ENCODE measurements around the gene RPH3AL.
"Not testable (repeated sequence)": the region's sequence is repeated elsewhere in the genome, so short reads cannot be mapped to it uniquely, and the experiment has no call there.

The RPH3AL gene

DNA sequence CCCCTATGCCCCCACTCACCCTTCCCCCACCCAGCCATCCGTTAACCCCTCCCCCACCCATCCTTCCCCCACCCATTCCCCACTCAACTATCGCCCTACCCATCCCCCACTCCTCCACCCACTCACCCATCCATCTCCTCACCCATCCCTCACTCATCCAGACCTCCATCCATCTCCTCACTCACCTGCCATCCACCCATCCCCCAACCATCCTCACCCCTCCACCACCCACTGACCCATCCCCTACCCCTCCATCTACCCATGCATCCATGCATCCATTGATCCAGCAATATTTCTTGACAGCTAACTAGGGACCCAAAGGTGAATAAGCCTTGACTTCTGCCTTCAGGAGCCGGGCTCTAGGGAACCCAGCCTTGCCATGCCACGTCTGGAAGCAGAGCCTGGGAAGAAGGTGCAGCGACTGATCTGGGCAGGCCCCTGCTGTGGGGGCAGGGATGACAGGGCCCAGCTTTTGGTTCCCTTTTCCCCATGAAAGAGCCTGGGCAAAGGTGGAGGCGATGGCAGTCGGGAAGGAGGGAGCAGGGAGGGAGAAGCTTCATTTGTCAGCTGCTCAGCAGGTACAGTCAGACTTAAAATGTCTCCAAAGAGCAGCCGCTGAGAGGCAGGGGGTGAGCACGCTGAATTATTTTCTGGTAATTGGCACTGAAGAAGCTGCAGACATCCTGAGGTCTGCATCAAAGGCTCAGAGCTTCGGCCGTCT, 148.0 kb downstream of the RPH3AL start:
- DNase-seq (ENCODE audit: low read depth) = no peak
- TF ChIP-seq, protein P1, sequence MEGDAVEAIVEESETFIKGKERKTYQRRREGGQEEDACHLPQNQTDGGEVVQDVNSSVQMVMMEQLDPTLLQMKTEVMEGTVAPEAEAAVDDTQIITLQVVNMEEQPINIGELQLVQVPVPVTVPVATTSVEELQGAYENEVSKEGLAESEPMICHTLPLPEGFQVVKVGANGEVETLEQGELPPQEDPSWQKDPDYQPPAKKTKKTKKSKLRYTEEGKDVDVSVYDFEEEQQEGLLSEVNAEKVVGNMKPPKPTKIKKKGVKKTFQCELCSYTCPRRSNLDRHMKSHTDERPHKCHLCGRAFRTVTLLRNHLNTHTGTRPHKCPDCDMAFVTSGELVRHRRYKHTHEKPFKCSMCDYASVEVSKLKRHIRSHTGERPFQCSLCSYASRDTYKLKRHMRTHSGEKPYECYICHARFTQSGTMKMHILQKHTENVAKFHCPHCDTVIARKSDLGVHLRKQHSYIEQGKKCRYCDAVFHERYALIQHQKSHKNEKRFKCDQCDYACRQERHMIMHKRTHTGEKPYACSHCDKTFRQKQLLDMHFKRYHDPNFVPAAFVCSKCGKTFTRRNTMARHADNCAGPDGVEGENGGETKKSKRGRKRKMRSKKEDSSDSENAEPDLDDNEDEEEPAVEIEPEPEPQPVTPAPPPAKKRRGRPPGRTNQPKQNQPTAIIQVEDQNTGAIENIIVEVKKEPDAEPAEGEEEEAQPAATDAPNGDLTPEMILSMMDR (IDR thresholded peaks at IDR 0.05; ENCODE audit: control insufficient read depth, extremely low read depth, insufficient read depth) = no peak

DNA sequence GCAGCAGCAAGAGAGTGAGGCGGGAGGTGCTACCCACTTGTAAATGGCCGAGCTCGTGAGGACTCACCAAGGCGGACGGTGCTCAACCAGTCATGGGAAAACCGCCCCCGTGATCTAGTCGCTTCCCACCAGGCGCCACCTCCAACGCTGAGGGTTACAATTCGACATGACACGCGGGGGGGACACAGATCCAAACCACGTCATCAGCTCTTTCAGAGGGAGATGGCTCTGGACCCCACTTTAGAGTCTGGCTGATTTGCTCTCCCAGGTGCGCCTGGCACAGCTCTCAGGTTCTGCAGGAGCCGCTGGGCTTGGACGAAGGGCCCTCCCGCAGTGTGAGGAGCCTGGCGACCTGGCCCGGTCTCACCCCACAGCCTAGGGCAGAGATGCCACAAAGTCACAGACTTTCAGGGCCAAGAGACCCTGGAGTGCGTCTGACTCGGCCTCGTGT, 150.1 kb downstream of the RPH3AL start:
- no peak overlapping the region for H3K4me3 ChIP-seq (ENCODE audit: low read depth, low read length)
- TF ChIP-seq, protein P1 (IDR thresholded peaks at IDR 0.05; ENCODE audit: control insufficient read depth, extremely low read depth, insufficient read depth) = no peak
- no peak for DNase-seq (ENCODE audit: low read depth)

More for the DNA sequence above, 148.0 kb downstream of the RPH3AL start:
- no peak overlapping the region for H3K4me3 ChIP-seq (ENCODE audit: low read depth, low read length)

DNA sequence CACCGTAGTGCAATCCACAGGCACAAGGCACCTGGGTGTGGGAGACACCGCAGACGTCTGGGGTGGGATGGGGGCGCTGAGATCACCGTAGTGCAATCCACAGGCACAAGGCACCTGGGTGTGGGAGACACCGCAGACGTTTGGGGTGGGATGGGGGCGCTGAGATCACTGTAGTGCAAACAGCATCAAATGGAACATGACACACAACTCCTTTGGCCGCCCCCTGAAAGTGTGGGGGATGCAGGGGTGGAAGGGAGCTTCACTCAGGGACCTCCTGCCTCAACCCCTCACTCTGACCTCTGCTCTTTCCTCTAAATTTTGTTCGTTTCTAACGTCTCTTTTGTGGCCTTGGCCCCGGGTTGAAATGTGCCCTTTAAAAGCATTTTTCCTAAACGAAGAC, 150.9 kb downstream of the RPH3AL start:
- not testable (repeated sequence) for DNase-seq (ENCODE audit: low read depth); H3K4me3 ChIP-seq (ENCODE audit: low read depth, low read length)

DNA sequence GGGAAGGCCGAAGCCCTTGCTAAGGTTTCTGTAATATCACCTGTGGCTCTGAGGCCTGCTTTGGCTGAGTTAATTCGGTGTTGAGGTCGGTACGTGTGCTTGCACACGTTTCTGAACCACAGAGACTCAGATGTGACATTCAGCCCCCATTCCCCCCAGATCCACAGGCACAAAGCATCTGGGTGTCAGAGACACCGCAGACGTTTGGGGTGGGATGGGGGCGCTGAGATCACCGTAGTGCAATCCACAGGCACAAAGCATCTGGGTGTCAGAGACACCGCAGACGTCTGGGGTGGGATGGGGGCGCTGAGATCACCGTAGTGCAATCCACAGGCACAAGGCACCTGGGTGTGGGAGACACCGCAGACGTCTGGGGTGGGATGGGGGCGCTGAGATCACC, 151.3 kb downstream of the RPH3AL start:
- not testable (repeated sequence) for H3K4me3 ChIP-seq (ENCODE audit: low read depth, low read length); DNase-seq (ENCODE audit: low read depth)

DNA sequence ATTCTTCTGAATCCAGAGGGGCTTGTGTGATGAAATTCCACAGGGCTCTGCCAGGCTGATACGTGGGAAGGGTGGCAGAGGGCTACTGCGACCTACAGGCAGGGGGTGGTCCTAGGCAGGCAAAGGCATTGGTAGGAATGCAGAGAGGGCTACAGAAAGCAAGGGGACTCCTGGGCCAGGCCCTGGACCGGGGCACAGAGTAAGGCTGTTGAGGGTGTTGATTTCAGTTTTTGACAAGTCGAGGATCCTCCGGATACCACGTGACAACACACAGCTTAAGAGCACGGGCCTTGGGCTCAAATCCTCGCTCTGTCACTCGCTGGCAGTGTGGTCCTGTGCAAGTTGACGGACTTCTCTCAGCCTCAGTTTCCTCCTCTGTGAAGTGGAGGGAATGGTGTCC, 152.0 kb downstream of the RPH3AL start:
- TF ChIP-seq, protein P1 (IDR thresholded peaks at IDR 0.05; ENCODE audit: control insufficient read depth, extremely low read depth, insufficient read depth) = no peak
- no peak for DNase-seq (ENCODE audit: low read depth)
- no peak overlapping the region for H3K4me3 ChIP-seq (ENCODE audit: low read depth, low read length)

DNA sequence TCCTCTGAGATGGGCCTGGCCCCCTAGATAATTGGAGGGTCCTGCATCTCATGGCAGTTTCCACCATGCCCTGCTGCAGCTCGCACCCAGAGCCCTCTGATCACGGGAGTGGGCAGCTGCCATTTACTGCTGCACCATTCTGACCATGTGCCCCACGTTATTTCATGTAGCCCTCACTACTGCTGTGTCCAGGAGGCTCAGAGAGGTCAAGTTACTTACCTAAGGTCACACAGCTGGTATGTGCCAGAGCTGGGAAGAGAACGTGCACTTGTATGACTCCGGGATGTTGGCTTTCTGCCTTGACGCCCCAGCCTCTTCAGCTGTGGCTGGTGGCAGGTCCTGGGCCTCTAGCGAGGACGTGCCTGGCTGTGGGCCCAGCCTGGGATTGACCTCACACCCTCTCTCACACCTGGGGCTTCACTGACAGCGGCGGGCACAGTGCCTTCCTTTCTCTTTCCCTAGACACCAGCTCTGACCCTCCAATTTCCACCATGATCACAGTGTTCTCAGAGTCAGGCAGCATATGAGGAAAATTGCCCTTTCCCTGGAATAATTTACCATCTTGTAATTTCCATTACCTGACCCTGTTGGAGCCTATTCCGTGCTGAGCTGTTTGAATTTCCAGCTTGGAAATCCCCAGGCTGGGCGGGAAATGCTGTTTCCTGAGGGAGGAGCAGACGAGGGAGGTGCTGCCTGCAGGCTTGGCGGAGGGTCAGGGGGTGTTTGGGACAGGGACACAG, 152.6 kb downstream of the RPH3AL start:
- TF ChIP-seq, protein P1 (IDR thresholded peaks at IDR 0.05; ENCODE audit: control insufficient read depth, extremely low read depth, insufficient read depth) = no peak
- no peak overlapping the region for H3K4me3 ChIP-seq (ENCODE audit: low read depth, low read length)
- DNase-seq (ENCODE audit: low read depth) = no peak

DNA sequence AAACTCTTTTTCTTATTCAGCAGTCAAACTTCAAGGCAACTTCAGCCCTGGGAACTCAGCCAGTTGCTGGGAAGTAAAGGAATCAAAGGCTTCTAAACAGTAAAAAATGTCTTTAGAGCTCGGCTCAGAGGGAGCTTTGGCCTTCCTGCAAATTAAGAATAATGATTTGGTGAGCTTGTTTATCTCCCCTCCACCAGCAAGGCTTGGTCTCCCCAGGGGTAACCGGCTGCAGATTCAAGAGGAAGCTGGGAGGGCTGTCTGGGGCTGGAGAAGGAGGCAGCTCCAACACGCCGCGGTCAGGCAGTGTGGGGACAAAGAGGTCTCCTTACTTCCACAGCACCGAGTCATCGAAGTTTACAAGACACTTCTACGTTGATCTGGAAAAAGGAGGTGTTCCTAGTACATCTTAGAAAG, 153.4 kb downstream of the RPH3AL start:
- H3K4me3 ChIP-seq (ENCODE audit: low read depth, low read length) = no peak overlapping the region
- DNase-seq (ENCODE audit: low read depth) = no peak
- TF ChIP-seq, protein P1 (IDR thresholded peaks at IDR 0.05; ENCODE audit: control insufficient read depth, extremely low read depth, insufficient read depth) = no peak

DNA sequence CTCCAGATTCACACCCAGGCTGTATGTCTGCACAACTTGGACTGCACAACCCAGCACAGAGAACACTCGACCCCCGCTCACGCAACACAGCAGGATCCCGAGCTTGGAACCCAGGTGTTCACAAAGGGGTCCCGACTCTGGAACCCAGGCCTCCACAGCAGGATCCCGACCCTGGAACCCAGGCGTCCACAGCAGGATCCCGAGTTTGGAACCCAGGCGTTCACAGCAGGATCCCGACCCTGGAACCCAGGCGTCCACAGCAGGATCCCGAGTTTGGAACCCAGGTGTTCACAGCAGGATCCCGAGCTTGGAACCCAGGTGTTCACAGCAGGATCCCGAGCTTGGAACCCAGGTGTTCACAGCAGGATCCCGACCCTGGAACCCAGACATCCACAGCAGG, 154.4 kb downstream of the RPH3AL start:
- H3K4me3 ChIP-seq (ENCODE audit: low read depth, low read length); DNase-seq (ENCODE audit: low read depth): not testable (repeated sequence)
